Mammary epithelial cell (primary cell): ENCODE results near the gene ADGRF1.
A peak's percentile ranks its signal among the peaks of the same experiment; 100 is the strongest.
"Not testable (repeated sequence)": the region's sequence is repeated elsewhere in the genome, so short reads cannot be mapped to it uniquely, and the experiment has no call there.

Source experiments
- EZH2 ChIP-seq: IDR thresholded peaks from 2 replicates; pipeline ENCODE4 v1.6.1; 2012; ENCODE audit warnings: low read length, inconsistent platforms, borderline replicate concordance
- TF ChIP-seq, protein P1 (sequence below), 2 donors: IDR thresholded peaks in 1 of 2; conservative IDR thresholded peaks in 1 of 2; 2 replicates each; pipeline ENCODE4 v1.5.1; 2011 to 2012; ENCODE audit warnings: inconsistent platforms in 2 of 2, low read length in 2 of 2, mild to moderate bottlenecking in 2 of 2, control low read depth in 1 of 2, low read depth in 1 of 2; ENCODE audit not compliant: insufficient read depth in 1 of 2; ENCODE audit errors: extremely low read depth in 1 of 2

GRCh38 chr6:46990818-46991510 is 51.2 kb downstream of the ADGRF1 start:
- not testable (repeated sequence) for TF ChIP-seq EZH2
- TF ChIP-seq, protein P1, sequence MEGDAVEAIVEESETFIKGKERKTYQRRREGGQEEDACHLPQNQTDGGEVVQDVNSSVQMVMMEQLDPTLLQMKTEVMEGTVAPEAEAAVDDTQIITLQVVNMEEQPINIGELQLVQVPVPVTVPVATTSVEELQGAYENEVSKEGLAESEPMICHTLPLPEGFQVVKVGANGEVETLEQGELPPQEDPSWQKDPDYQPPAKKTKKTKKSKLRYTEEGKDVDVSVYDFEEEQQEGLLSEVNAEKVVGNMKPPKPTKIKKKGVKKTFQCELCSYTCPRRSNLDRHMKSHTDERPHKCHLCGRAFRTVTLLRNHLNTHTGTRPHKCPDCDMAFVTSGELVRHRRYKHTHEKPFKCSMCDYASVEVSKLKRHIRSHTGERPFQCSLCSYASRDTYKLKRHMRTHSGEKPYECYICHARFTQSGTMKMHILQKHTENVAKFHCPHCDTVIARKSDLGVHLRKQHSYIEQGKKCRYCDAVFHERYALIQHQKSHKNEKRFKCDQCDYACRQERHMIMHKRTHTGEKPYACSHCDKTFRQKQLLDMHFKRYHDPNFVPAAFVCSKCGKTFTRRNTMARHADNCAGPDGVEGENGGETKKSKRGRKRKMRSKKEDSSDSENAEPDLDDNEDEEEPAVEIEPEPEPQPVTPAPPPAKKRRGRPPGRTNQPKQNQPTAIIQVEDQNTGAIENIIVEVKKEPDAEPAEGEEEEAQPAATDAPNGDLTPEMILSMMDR (conservative IDR thresholded peaks at IDR 0.05 in 1 of 2, IDR thresholded peaks at IDR 0.05 in 1 of 2; ENCODE audit: extremely low read depth in 1 of 2, insufficient read depth in 1 of 2, low read depth in 1 of 2, low read length in 2 of 2), result peak; percentile 57 to 71
